Suprapubic skin (tissue), 4 donors: ENCODE data around the gene UBQLN1. TPM values are rescaled to one million over a fixed set of nuclear protein-coding genes. Genes with fewer than 3 reads are reported as not detected.

Experiments
- DNase-seq, 2 donors: peaks; one replicate each; pipeline ENCODE4 v3.0.0-alpha.2; 2019; ENCODE audit warnings: low spot score in 2 of 2
- H3K27ac ChIP-seq: fragments of 200-600 bp; sonication (generic); one replicate; pipeline ENCODE4 v1.5.1; 2019
- H3K27me3 ChIP-seq: fragments of 200-600 bp; sonication (generic); one replicate; pipeline ENCODE4 v1.5.1; 2019
- H3K36me3 ChIP-seq: fragments of 200-600 bp; sonication (generic); one replicate; pipeline ENCODE4 v1.5.1; 2019
- H3K4me1 ChIP-seq: fragments of 200-600 bp; sonication (generic); one replicate; pipeline ENCODE4 v1.5.1; 2019
- H3K4me3 ChIP-seq: fragments of 200-600 bp; sonication (generic); one replicate; pipeline ENCODE4 v1.5.1; 2019; ENCODE audit warnings: mild to moderate bottlenecking
- H3K9me3 ChIP-seq: fragments of 200-600 bp; sonication (generic); one replicate; pipeline ENCODE4 v1.5.1; 2019
- CTCF ChIP-seq, 2 donors: fragments of 200-600 bp in 1 of 2; fragments of 450-650 bp in 1 of 2; sonication (generic) in 1 of 2; IDR thresholded peaks; one replicate each; pipeline ENCODE4 v1.5.1; 2016 to 2019; ENCODE audit warnings: antibody characterized with exemption in 2 of 2, mild to moderate bottlenecking in 1 of 2, moderate library complexity in 1 of 2
- EP300 ChIP-seq: sonication (generic); formaldehyde crosslinking; IDR thresholded peaks from one replicate; pipeline ENCODE4 v1.6.1; 2017; ENCODE audit warnings: antibody characterized with exemption
- POLR2A ChIP-seq, 2 donors: fragments of 450-650 bp; IDR thresholded peaks; one replicate each; pipeline ENCODE4 v1.6.1; 2017; ENCODE audit warnings: antibody characterized with exemption in 2 of 2, mild to moderate bottlenecking in 2 of 2, moderate library complexity in 2 of 2
- POLR2AphosphoS5 ChIP-seq, 3 donors: sonication (generic); formaldehyde crosslinking; IDR thresholded peaks; one replicate each; pipeline ENCODE4 v1.6.1; 2017; ENCODE audit warnings: antibody characterized with exemption in 3 of 3
- WGBS: methylation state at CpG from one replicate; pipeline ENCODE4 v1.1.5; 2018; 5-methylcytosine and 5-hydroxymethylcytosine counted together
- total RNA-seq, 4 donors: library from RNA; depleted of rRNA; stranded (reverse); fragments of >200 nt; gene quantifications; one replicate each; pipeline ENCODE4 v1.1.0, GENCODE V29; 2016

Gene UBQLN1
- total RNA-seq, 4 donors from 2014 or later: 94.2 to 110 (median 102) TPM

DNA sequence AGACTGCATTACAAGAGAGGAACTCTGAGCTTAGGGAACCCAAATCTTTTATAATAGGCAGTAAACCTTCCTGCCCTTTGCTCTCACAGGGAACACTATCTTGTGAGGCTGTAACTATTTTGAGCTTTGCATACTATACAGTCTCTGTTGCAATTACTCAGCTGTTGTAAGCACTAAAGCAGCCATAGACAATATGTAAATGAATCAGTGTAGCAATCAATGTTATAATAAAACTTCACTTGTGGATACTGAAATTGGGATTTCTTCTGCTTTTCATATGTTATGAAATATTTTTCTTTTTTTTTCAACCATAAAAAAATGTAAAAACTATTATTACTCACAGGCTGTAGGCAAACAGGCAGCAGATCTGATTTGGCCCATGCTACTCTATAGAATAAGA, 16.7 kb upstream of the UBQLN1 start:
- Histone ChIP-seq H3K4me3 (no peak overlapping the region), H3K27me3 (no peaks in the 10 kb centered on the region), H3K27ac (no peak overlapping the region), H3K4me1 (no peaks in the 10 kb centered on the region), H3K36me3 (no peaks in the 10 kb centered on the region), H3K9me3 (no peaks in the 10 kb centered on the region)
- TF ChIP-seq EP300 (no peak), CTCF (IDR thresholded peaks at IDR 0.05) (no peak), POLR2AphosphoS5 (IDR thresholded peaks at IDR 0.05) (no peak), POLR2A (IDR thresholded peaks at IDR 0.05) (no peak)
- no peak for DNase-seq

- TF ChIP-seq CTCF (IDR thresholded peaks at IDR 0.05) (no peak), POLR2A (IDR thresholded peaks at IDR 0.05) (no peak), POLR2AphosphoS5 (IDR thresholded peaks at IDR 0.05) (no peak), EP300 (no peak)
- H3K27ac ChIP-seq: no peak overlapping the region
- no peaks in the 10 kb centered on the region for H3K9me3 ChIP-seq
- WGBS: 69% methylated on average over 2 of the region's 2 CpGs
- no peak overlapping the region for H3K4me3 ChIP-seq
- DNase-seq: no peak
- no peaks in the 10 kb centered on the region for H3K27me3 ChIP-seq
- no peaks in the 10 kb centered on the region for H3K4me1 ChIP-seq
- H3K36me3 ChIP-seq: no peaks in the 10 kb centered on the region
Measured at GRCh38 chr9:83722726-83723495, 15.2 kb upstream of the UBQLN1 start.

- no peak overlapping the region for H3K4me3 ChIP-seq
- H3K4me1 ChIP-seq: no peaks in the 10 kb centered on the region
- H3K36me3 ChIP-seq: no peaks in the 10 kb centered on the region
- no peak overlapping the region for H3K27ac ChIP-seq
- DNase-seq: no peak
- no peaks in the 10 kb centered on the region for H3K27me3 ChIP-seq
- H3K9me3 ChIP-seq: no peaks in the 10 kb centered on the region
- TF ChIP-seq POLR2AphosphoS5 (IDR thresholded peaks at IDR 0.05) (no peak), EP300 (no peak), CTCF (IDR thresholded peaks at IDR 0.05) (no peak), POLR2A (IDR thresholded peaks at IDR 0.05) (no peak)
Measured at GRCh38 chr9:83721509-83721908, 13.8 kb upstream of the UBQLN1 start.

DNA sequence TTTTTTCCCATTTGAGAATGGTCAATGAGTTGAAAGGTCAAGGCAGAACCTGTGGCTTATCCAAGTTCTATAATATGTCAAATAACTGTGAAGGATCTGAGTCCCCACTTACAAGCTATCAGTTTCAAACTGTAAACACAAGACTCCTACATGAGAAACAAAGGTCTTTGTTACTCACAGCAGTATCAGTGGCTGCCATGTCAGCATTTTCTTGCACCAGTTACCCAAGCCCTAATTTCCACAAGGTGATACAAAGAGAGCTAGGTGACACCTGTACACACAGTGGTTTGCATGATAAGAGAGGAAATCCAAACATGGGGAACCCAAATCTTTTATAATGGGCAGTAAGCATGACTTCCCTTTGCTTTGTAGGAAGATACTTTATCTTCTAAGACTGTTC, 8.0 kb upstream of the UBQLN1 start:
- DNase-seq: no peak
- Histone ChIP-seq H3K36me3 (no peaks in the 10 kb centered on the region), H3K27me3 (no peaks in the 10 kb centered on the region), H3K4me3 (no peak overlapping the region), H3K27ac (no peak overlapping the region), H3K4me1 (no peaks in the 10 kb centered on the region), H3K9me3 (no peaks in the 10 kb centered on the region)
- TF ChIP-seq POLR2AphosphoS5 (IDR thresholded peaks at IDR 0.05) (no peak), EP300 (no peak), CTCF (IDR thresholded peaks at IDR 0.05) (no peak), POLR2A (IDR thresholded peaks at IDR 0.05) (no peak)

- Histone ChIP-seq H3K4me1 (no peaks in the 10 kb centered on the region), H3K9me3 (no peaks in the 10 kb centered on the region), H3K27ac (no peak overlapping the region), H3K36me3 (no peaks in the 10 kb centered on the region), H3K4me3 (no peak overlapping the region), H3K27me3 (no peaks in the 10 kb centered on the region)
- DNase-seq: no peak
- WGBS: 90% methylated on average over 1 of the region's 1 CpG
- TF ChIP-seq POLR2A (IDR thresholded peaks at IDR 0.05): no peak
- no peak for TF ChIP-seq CTCF (IDR thresholded peaks at IDR 0.05)
- TF ChIP-seq POLR2AphosphoS5 (IDR thresholded peaks at IDR 0.05): no peak
- TF ChIP-seq EP300: no peak
Measured at GRCh38 chr9:83715221-83715620, 7.5 kb upstream of the UBQLN1 start.
